Anterior cingulate cortex (tissue), 58 donors: Measurements from ENCODE around the gene NDUFS1.
"Not testable (repeated sequence)": the region's sequence is repeated elsewhere in the genome, so short reads cannot be mapped to it uniquely, and the experiment has no call there.

Experiments used
- DNase-seq, 58 donors: peaks; one replicate each; lab custom pipeline; 2025; lab: John Stamatoyannopoulos, UW

Gene NDUFS1

DNA sequence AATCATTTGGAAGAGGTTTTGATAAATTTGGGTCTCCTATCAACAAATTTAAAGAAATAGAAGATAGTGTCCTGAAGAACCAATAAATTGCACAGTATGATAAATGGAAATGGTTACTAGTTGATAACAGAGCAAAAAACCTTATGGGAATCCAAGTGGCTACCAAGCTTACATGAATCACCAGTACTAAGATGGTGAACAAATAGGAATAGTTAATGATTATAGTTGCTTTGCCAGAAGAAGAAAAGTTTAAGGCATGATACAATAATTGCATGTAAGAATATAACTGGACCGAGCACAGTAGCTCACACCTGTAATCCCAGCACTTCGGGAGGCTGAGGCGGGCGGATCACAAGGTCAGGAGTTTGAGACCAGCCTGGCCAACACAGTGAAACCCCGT, 53.7 kb downstream of the NDUFS1 start:
- no peak for DNase-seq

DNA sequence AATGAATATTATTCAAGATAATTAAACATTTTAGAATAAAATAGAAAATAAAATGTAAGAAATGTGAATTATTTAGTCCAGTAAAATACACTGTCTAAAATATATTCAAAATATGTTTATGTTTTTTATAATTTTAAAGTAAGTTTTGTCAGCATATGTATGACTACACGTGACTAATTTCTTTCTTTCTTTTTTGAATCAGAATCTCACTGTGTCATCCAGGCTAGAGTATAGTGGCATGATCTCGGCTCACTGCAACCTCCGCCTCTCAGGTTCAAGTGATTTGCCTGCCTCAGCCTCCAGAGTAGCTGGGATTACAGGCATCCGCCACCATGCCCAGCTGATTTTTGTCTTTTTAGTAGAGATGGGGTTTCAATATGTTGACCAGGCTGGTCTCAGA, 54.2 kb downstream of the NDUFS1 start:
- no peak for DNase-seq

- not testable (repeated sequence) for DNase-seq
Observed at GRCh38 chr2:206098872-206099271, 60.4 kb downstream of the NDUFS1 start.

GRCh38 chr2:206098471-206098870, 60.8 kb downstream of the NDUFS1 start:
- no peak for DNase-seq

GRCh38 chr2:206096876-206097275, 62.4 kb downstream of the NDUFS1 start:
- DNase-seq, result no peak

DNA sequence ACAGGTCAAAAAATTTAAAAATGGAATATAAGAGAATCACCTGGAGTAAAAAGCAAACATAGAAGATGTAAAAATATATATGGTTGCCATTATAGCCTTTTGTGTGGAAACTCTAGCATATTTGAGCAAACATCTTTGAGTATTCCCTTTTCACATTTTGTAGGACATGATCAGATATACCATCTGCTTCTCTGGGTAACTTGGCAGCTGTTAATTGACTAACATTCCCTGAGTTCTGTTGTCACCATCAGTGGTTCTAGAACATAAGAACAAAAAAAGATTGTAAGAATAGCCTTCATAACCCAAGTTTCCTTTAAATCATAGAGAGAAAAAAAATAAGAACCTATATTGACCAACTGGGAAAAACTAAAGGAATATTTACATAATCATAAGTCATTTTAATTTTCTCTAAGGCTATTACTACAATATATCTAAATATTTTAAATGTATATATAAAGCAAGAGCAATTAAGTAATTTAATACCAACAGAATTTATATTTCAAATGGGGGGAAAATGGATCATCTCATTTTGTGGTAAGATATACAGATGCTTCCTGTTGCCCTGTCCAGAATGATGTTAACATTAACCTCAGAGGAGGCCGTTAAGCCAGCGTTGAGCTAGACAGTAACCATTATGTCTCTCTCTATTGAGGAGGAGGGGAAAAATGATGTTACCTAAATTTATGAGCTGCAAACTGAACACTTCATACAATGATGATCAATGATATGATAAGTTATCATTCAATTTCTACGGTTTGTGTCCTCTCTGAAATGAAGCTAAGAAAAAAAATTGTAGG, 63.5 kb downstream of the NDUFS1 start:
- DNase-seq, result peak in 1 of 58 donors; percentile 34

DNA sequence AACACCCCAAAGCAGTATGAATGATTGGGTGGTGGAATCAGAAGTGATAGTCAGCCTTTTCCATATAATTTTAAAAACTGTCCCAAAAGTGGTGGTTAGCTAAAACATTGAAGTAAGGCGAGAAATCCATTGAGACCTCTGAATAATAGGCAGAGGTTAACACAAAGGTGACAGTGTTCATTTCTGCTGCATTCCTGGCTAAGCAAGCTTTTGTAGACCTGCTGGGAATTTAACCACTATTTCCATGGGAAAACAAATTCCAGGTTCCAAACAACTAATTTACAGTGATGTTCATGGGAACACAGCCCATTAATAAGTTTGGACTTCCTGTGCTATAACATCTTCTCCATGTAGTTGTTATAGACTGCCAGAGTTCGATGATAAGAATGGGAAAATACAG, 66.9 kb downstream of the NDUFS1 start:
- no peak for DNase-seq

- DNase-seq, result no peak
Observed at GRCh38 chr2:206088248-206088647, 71.0 kb downstream of the NDUFS1 start.

DNA sequence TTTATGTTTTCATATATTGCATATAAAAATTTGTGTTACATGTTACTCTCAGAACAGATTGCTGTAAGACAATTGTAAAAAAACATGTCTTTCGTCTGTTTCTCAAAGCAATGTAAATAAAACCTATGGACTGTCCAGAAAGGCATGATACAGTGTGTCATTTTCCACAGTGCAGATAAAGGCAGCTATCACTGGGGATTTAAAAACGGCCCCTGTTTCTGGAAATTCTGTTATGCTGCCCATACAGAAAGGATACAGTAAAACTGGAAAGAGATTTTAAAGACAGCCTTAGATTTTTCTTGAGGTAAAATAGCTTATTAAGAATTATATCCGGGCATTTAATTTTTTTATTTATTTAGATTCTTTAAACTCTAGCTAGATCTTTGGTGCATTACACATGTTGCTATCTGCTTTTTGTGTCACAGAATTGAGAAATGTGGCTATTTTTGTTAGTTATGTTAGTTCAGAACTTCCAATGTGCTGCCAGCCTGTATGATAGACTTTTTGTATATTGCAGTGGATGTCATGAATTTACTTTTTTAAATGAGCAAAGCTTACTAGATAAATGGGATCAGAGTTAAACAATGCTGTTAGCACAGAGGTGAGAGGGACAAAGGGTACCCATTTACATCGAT, 72.4 kb downstream of the NDUFS1 start:
- no peak for DNase-seq

DNA sequence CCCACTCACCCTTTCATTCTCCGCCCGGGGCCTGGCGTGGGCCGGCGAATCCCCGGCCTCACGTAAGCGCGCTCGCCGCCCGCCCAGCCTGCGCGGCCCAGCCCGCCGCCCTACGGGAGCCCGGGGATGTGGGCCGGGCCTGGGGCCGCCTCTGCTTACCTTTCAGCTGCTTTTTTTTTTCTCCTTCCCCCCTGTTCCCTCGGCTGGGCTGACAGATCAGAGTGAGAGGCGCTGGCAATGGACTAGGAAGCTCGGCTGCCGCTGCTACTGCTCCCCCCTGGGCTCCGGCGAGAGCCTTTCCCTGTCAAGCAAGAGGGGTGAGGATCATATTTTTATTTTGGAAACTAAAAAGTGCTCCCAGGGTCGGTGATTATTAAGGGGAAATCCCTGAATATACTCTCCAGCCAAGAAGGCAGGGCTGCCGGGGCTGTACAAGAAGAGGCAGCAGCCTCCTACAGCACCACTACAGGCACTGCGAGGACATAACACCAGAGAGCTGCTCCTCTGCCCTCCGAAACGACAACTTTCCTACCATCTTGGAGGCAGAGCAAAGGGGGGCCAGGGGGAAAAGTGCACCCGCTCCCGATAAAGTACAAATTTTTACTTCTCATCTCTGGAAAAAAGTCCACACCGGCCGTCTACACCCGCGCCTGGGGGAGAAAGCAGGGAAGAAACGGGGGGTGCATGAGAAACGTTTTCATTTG, 73.3 kb downstream of the NDUFS1 start, which contains the start of gene INO80D:
Gene INO80D (minus strand): TSS at position 433 of the 704 bp plus-strand sequence. CDS start 23,158 bp downstream, outside the sequence.
- peak in 57 of 58 donors; percentile 16 to 87 (median 69) for DNase-seq

DNA sequence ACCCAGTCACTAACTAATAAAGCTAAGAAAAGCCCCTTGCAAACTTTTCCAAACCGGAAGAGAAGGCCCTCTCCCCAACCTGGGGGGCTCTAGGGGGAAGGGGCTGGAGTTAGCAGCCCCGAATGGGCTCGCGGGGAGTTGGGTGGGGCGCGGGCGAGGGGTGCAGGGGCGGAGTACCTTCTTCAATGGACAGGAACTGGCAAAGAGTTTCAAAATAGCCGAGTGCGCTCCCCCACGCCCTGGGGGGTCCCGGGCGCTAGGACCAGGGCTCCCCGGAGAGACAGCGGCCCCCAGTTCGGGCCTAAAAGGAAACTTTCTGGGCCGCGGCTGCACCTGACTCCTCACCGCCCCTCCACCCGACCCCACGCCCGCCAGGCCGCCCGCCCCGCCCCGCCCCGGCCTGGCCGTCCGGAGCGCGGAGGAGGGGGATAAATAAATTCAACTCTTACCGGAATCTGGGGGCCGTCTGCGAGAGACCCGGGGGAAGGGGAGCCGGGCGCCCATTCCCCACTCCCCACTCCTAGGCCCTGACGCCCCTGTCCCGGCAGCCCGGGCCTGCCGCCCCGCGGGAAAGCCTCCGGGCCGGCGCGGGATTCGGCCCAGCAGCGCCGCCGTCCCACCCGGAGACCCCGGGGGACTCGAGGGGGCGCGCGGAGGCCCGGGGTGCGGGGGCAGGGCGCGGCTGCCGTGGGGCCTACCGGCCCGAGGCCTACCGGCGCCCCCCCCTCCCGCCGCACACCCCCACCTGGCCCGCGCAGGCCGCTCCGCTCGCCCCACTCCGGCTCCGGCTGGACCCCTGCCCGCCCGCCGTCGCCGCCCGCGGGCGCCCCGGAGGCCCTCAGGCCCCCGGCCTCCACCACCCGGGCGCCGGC, 74.1 kb downstream of the NDUFS1 start:
- peak in 39 of 58 donors; percentile 8 to 72 (median 49) for DNase-seq

DNA sequence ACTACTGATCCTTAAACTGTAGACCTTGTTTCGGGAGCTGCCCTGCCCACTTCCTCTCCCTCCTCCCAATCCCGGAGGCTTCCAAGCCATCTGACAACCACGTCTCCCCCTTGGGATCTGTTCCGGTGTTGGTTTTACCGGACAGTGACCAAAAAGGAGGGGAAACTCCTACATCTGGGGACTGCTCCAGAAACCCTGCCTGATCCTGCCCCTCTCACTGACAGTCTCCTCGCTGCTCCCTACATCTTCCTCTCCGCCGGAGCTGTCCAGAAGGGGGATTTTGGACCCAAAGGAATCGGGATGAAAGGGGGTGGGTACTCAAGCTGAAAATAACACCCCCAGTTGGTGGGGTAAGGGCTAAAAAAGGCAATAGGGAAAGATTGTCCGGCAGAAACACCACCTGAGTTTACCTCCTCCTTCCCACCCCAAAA, 74.8 kb downstream of the NDUFS1 start:
- peak in 52 of 58 donors; percentile 6 to 64 (median 34) for DNase-seq

- DNase-seq, result peak in 4 of 58 donors; percentile 1 to 13 (median 8)
Observed at GRCh38 chr2:206083602-206084438, 75.4 kb downstream of the NDUFS1 start.

GRCh38 chr2:206082298-206082843, 76.9 kb downstream of the NDUFS1 start:
- DNase-seq, result no peak

- DNase-seq, result no peak
Observed at GRCh38 chr2:206080927-206081326, 78.3 kb downstream of the NDUFS1 start.

DNA sequence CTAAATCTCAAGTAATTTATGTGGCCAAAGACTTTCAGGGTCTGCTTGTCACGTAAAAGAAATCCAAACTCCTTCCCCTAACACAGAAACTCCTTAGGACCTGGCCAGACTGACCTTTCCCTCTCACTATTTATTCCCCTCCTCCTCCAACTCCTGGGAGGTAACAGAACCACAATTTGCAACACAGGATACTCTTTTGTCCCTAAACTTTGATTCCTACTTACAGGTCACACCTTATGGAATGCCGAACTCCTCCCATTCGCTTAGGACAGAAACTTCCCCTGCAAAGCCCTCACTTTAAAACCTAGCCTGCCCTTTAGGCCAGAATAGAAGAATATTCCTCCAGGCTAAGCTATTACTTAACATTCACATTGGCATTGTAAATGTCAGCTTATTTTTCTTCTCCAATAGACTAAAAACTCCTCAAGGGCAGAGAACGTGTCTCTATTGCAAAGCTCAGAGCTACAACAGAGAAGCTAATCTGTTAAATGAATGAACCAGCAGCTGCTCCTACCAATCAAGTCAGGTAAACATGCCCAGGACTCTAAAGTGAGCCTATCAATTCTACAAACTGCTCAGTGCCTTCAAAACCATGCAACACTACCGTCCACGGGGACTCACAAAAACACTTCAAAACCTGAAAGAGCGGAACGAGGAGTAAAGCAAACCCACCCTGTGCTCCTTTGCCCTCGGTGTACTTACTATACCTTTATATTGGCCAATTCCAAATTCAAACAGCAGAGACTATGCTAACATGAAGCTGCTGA, 79.4 kb downstream of the NDUFS1 start:
- no peak for DNase-seq

- DNase-seq, result not testable (repeated sequence)
Observed at GRCh38 chr2:206077879-206078278, 81.4 kb downstream of the NDUFS1 start.

GRCh38 chr2:206075113-206075512, 84.1 kb downstream of the NDUFS1 start:
- no peak for DNase-seq
